Stimulated activated effector memory CD8-positive, alpha-beta T cell treated with anti-CD3 and anti-CD28 coated beads, Interleukin-12 subunit alpha, Interleukin-12 subunit beta, amount 100 ng/mL, for 72 hours (primary cell): ENCODE data around the gene SRC.

Source experiments
- ATAC-seq: fragments of 150-1000 bp; cut with Tn5 transposase; 2 replicates; pipeline ENCODE4 v1.10.0; 2021
- DNase-seq, 2 donors: peaks; one replicate each; pipeline ENCODE4 v3.0.0; 2021 to 2022; ENCODE audit warnings: low spot score in 2 of 2
- H3K27ac Mint-ChIP-seq: one replicate; pipeline ENCODE4 v1.8.0; 2022; ENCODE audit warnings: mild to moderate bottlenecking, mixed read lengths
- H3K36me3 Mint-ChIP-seq: one replicate; pipeline ENCODE4 v1.8.0; 2022; ENCODE audit warnings: mild to moderate bottlenecking, mixed read lengths
- H3K4me1 Mint-ChIP-seq: one replicate; pipeline ENCODE4 v1.8.0; 2022; ENCODE audit warnings: mixed read lengths
- H3K4me3 Mint-ChIP-seq: one replicate; pipeline ENCODE4 v1.8.0; 2022; ENCODE audit warnings: mild to moderate bottlenecking, mixed read lengths
- H3K9me3 Mint-ChIP-seq: one replicate; pipeline ENCODE4 v1.8.0; 2022; ENCODE audit warnings: mixed read lengths

Gene SRC

DNA sequence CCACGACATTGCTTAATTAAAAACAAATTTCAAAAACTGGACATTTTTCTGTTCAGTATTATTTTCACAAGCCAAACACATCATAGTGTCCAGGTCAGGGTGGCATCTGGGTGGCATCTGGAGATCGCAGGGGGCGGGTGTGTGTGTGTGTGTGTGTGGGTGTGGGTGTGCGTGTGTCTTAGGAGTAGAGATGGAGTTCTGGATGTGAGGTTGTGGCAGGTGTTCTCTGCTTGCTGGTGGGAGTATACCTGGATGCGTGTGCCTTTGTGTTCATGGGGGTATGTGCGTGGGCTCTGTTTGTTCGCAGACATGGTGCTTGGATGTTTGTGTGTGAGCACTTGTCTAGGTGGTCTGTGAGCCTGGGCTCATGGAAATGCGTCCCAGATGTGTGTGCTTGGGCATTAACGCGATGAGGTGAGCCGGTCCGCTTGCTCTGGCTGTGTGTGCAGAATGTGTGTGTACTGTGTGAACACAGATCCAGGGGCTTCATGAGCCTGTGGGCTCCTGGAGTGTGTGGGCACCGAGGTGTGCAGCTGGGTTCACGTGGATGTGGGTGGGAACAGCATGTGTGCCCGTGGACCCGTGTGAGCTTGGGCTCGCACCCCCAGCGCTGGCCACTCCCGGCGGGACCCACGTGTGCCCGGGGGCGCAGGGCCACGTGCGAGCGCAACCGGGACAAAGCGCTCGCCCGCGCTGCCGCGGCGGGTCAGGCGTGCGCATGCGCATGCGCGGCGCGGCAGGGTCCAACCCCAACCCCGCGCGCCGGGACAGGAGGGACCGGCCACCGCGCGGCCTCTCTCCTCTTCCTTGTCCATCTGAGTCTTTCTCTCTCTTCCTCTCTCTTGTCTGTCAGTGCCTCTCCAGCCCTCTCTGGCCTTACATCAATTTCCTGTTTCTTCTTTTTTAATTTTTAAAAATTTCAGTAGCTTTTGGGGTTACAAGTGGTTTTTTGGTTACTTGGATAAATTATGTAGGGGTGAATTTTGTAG, 60.4 kb downstream of the SRC start:
- H3K9me3 Mint-ChIP-seq, result no peaks in the 10 kb centered on the region
- no peak overlapping the region for H3K27ac Mint-ChIP-seq
- H3K36me3 Mint-ChIP-seq, result peaks cover 7% of the 10 kb centered on the region
- H3K4me3 Mint-ChIP-seq, result peak overlapping the region; percentile 63
- ATAC-seq, result peak; percentile 71
- H3K4me1 Mint-ChIP-seq, result peaks cover 30% of the 10 kb centered on the region
- DNase-seq, result peak in 1 of 2 donors; percentile 31

DNA sequence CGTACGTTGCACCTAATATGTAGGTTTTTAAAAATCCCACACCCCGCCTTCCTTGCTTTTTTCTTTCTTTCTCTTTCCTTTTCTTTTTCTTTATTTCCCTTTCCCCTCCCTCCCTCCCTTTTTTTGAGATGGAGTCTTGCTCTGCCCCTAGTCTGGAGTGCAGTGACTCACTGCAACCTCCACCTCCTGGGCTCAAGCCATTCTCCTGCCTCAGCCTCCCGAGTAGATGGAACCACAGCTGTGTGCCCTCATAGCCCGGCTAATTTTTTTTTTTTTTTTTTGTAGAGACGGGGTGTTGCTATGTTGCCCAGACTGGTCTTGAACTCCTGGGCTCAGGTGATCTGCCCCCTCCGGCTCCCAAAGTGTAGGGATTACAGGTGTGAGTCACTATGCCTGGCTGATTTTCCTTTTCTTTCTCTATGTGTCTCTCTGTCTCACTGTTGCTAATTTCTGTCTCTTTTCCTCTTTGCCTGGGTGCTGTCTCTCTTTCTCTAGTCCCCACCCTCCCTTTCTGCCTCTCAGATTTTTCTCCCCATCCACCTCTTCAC, 61.2 kb downstream of the SRC start:
- Mint-ChIP-seq H3K4me3 (peak overlapping the region; percentile 63), H3K9me3 (no peaks in the 10 kb centered on the region), H3K36me3 (peaks cover 7% of the 10 kb centered on the region), H3K27ac (no peak overlapping the region), H3K4me1 (peaks cover 30% of the 10 kb centered on the region)
- ATAC-seq (no peak), DNase-seq (no peak)

- Mint-ChIP-seq H3K27ac (no peak overlapping the region), H3K9me3 (no peaks in the 10 kb centered on the region), H3K4me3 (peak overlapping the region; percentile 63), H3K4me1 (peaks cover 30% of the 10 kb centered on the region), H3K36me3 (peaks cover 7% of the 10 kb centered on the region)
- DNase-seq, result no peak
- no peak for ATAC-seq
These were observed 61.6 kb downstream of the SRC start for GRCh38 chr20:37407573-37408002.

GRCh38 chr20:37408302-37409193, 62.6 kb downstream of the SRC start:
- H3K4me3 Mint-ChIP-seq, result no peak overlapping the region
- H3K27ac Mint-ChIP-seq, result no peak overlapping the region
- H3K4me1 Mint-ChIP-seq, result peaks cover 30% of the 10 kb centered on the region
- peaks cover 7% of the 10 kb centered on the region for H3K36me3 Mint-ChIP-seq
- DNase-seq (no peak), ATAC-seq (no peak)
- no peaks in the 10 kb centered on the region for H3K9me3 Mint-ChIP-seq

- DNase-seq (no peak), ATAC-seq (no peak)
- H3K27ac Mint-ChIP-seq, result no peak overlapping the region
- no peak overlapping the region for H3K4me3 Mint-ChIP-seq
- H3K4me1 Mint-ChIP-seq, result peaks cover 17% of the 10 kb centered on the region
- no peaks in the 10 kb centered on the region for H3K9me3 Mint-ChIP-seq
- H3K36me3 Mint-ChIP-seq, result no peaks in the 10 kb centered on the region
These were observed 65.7 kb downstream of the SRC start for GRCh38 chr20:37411408-37412219.

DNA sequence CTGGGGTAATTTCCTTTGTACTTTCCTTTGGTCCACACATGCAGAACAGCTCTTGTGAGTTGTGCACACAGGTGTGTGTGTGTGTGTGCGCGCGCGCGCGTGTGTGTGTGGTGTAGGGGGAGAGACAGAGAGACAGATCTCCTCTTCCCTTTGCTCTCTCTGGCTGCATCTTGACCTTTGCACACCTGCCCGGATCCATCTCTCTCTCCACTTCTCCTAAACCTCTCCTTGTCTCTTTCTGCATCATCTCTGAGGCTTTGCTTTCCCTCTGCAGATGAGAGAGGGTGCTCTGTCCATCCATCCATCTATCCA, 67.0 kb downstream of the SRC start:
- Mint-ChIP-seq H3K27ac (no peak overlapping the region), H3K9me3 (no peaks in the 10 kb centered on the region), H3K4me1 (peaks cover 8% of the 10 kb centered on the region), H3K4me3 (no peak overlapping the region), H3K36me3 (no peaks in the 10 kb centered on the region)
- DNase-seq, result no peak
- no peak for ATAC-seq

DNA sequence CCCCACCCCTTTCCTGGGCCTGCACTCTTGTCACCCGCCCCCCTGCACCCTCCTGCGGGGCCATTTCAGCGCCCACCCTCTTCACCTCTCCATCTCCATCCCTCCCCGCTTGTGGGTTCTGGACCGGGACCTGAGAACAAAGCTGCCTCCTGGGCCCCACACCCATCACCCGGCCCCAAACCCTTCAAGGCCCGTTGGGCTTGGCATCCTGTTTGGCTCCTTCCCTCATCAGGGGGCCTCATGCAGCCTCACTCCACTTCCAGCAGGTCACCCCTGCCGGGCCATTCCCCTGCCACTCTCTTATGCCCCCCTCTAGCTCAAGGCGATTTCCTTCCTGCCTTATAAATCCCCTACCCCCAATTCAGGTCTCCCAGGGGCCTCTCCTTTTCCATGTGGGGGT, 67.4 kb downstream of the SRC start:
- Mint-ChIP-seq H3K27ac (no peak overlapping the region), H3K36me3 (no peaks in the 10 kb centered on the region), H3K4me3 (no peak overlapping the region), H3K4me1 (peaks cover 8% of the 10 kb centered on the region), H3K9me3 (no peaks in the 10 kb centered on the region)
- ATAC-seq (no peak), DNase-seq (no peak)

DNA sequence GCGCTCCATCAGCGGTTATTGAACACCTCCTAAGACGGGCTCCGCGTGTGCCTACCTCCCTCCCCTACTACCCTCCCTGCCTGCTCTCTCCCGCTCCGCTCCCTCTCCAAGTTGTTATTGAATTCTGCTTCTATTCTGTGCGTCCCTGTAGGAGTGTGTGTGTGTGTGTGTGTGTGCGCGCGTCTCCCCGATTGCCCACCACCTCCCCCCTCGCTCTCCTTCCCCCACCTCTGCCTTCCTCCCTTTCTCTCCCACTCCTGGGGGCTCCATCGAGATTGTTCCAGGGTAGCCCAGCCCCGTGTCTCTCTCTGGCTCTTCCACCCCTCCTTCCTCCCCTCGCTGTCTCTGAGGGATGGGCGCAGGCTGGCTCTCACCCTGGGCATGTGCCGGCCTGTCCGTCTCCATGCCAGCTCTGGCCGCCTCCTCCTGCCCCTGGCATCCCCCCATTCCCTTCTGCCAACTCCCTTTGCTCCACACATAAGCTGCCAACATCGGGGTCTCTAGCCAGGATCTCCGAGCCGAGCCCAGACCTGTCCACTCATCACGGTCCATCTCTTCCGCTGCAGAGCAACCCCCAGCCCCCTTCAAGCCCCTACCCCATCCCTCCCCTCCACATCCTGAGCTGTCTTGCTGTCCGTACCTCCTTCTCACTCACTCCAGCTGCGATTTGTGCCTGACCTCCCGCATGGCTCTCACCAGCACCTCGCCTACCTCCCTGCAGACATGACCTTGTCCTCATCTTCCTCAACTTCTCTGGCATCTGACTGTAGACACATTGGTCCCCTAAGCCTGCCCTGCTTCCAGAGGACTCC, 68.5 kb downstream of the SRC start:
- no peak for ATAC-seq
- no peak for DNase-seq
- H3K4me1 Mint-ChIP-seq, result peaks cover 2% of the 10 kb centered on the region
- H3K9me3 Mint-ChIP-seq, result no peaks in the 10 kb centered on the region
- no peak overlapping the region for H3K4me3 Mint-ChIP-seq
- H3K27ac Mint-ChIP-seq, result no peak overlapping the region
- H3K36me3 Mint-ChIP-seq, result no peaks in the 10 kb centered on the region

DNA sequence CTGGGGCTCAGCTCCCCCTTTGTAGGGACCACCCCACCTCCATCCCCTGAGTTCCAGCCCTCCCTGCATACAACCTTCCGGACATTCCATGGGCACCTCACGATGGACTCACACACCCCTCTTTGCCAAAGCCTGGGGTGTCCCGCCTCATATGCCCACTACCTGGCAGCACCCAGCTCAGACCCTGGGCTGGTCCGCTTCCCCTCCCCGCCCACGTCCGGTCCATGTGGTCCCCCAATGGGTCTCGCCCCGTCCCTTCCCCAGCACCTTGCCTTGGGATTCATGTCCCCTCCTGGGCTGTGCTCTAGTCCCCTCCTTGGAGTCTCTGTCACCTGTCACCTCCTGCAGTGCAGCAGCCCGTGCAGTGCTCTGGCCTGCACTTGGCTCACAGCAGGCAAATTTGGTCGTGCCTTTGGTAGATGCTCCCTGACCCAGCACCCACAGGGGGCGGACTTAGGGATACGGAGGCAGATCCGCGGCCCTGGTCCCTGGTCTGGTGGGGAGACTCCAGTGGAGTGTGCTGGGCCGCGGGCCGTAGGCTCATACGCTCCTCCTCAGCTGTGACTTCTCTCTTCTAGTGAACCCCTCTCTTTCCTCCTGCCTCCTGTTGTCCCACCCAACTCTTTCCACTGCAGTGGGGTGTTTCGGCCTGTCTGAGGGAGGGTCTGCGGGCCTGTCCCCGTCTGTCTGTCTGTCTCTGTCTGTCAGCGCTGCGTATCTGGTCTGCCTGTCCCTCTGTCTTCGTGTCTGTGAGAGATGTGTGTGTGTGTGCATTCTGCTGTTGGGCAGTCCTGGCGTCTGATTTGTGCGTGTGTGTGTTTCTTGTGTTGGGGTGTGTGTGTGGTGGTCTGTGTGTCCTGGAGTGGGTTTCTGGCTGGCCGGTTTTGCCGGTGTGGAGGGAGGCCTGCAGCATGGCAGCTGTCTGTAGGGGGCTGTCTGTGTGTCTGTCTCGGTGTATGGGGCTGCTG, 69.5 kb downstream of the SRC start:
- Mint-ChIP-seq H3K9me3 (no peaks in the 10 kb centered on the region), H3K36me3 (no peaks in the 10 kb centered on the region), H3K4me3 (no peak overlapping the region), H3K4me1 (no peaks in the 10 kb centered on the region), H3K27ac (no peak overlapping the region)
- no peak for DNase-seq
- no peak for ATAC-seq

GRCh38 chr20:37416100-37416847, 70.3 kb downstream of the SRC start:
- DNase-seq (no peak), ATAC-seq (no peak)
- no peak overlapping the region for H3K27ac Mint-ChIP-seq
- no peaks in the 10 kb centered on the region for H3K9me3 Mint-ChIP-seq
- no peaks in the 10 kb centered on the region for H3K36me3 Mint-ChIP-seq
- H3K4me3 Mint-ChIP-seq, result no peak overlapping the region
- H3K4me1 Mint-ChIP-seq, result no peaks in the 10 kb centered on the region

DNA sequence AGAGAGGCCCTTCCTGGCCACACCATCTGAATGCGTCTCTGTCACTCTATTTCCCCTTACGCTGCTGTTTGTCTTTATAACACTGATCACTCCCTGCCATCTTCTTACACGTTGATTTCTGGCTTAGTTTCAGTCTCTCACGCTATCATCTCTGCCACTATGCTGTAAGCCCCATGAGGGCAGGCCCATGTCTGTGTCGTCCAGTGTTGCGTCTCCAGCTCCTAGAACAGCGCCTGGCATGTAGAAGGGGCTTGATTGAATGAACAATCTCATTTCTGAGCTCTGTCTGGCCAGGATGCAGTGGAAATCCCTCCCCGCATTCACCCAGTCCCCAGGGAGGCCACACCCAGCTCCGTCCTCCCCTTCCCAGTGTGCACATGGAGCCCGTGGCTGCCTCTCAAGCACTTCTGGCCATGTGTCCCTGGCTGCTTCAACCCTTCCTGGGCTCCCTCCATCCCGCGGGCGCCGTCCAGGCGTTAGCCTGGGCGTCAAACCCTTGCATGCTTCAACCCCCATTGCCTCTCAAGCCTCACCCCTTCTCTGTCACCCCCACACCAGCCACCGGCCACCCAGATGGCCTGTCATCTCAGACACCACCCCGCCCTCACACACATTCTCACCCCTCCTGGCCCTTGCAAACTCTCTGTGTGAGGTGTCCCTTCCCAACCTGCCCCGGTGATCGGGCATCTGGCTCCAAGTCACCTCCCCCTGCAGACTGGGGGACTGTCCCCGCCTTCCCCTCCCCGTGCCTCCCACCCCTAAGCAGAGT, 71.1 kb downstream of the SRC start:
- Mint-ChIP-seq H3K4me3 (no peak overlapping the region), H3K27ac (no peak overlapping the region), H3K9me3 (no peaks in the 10 kb centered on the region), H3K36me3 (no peaks in the 10 kb centered on the region), H3K4me1 (no peaks in the 10 kb centered on the region)
- ATAC-seq (no peak), DNase-seq (no peak)
